OCI-LY1 (cell line): Measurements from ENCODE around the gene CTCFL.
A peak's percentile ranks its signal among the peaks of the same experiment; 100 is the strongest.
"Not testable (repeated sequence)": the region's sequence is repeated elsewhere in the genome, so short reads cannot be mapped to it uniquely, and the experiment has no call there.

Experiments
- H2AFZ ChIP-seq: fragments of 200-600 bp; sonication (generic), shearing (Covaris generic); 2 replicates; pipeline ENCODE4 v1.6.0; 2014; ENCODE audit warnings: antibody characterized with exemption, mild to moderate bottlenecking, low read length
- H3F3A ChIP-seq: fragments of 200-600 bp; sonication (generic), shearing (Covaris generic); 2 replicates; pipeline ENCODE4 v1.6.0; 2014; ENCODE audit warnings: mild to moderate bottlenecking, antibody characterized with exemption, low read length, moderate library complexity; ENCODE audit not compliant: insufficient read depth
- H3K27ac ChIP-seq: fragments of 200-600 bp; sonication (generic); 2 replicates; pipeline ENCODE4 v1.5.1; 2014; ENCODE audit warnings: low read length, mixed run types, mild to moderate bottlenecking, low read depth; ENCODE audit not compliant: poor library complexity, severe bottlenecking
- H3K27me3 ChIP-seq: fragments of 200-600 bp; sonication (generic); 2 replicates; pipeline ENCODE4 v1.6.0; 2014; ENCODE audit warnings: antibody characterized with exemption, mild to moderate bottlenecking, low read length, moderate library complexity; ENCODE audit not compliant: insufficient read depth
- H3K36me3 ChIP-seq: fragments of 200-600 bp; sonication (generic); 2 replicates; pipeline ENCODE4 v1.6.1; 2014; ENCODE audit warnings: mild to moderate bottlenecking, antibody characterized with exemption, low read length, moderate library complexity, mixed read lengths; ENCODE audit not compliant: insufficient read depth
- H3K4me1 ChIP-seq: fragments of 200-600 bp; sonication (generic); 2 replicates; pipeline ENCODE4 v1.5.1; 2014; ENCODE audit warnings: mild to moderate bottlenecking, low read length, moderate library complexity; ENCODE audit not compliant: insufficient read depth, severe bottlenecking
- H3K4me2 ChIP-seq: fragments of 200-600 bp; sonication (generic), shearing (Covaris generic); 2 replicates; pipeline ENCODE4 v1.6.1; 2014; ENCODE audit warnings: low read length
- H3K4me3 ChIP-seq: fragments of 200-600 bp; sonication (generic); 2 replicates; pipeline ENCODE4 v1.5.1; 2014; ENCODE audit warnings: low read length, low read depth, mild to moderate bottlenecking, mixed read lengths; ENCODE audit not compliant: poor library complexity, severe bottlenecking
- H3K79me2 ChIP-seq: fragments of 200-600 bp; shearing (Covaris generic); 2 replicates; pipeline ENCODE4 v1.6.1; 2016; ENCODE audit warnings: mixed run types, low read length, mixed read lengths; ENCODE audit not compliant: insufficient read depth
- H3K9ac ChIP-seq: fragments of 200-600 bp; sonication (generic), shearing (Covaris generic); 2 replicates; pipeline ENCODE4 v1.6.1; 2014; ENCODE audit warnings: mild to moderate bottlenecking, low read length, mixed read lengths
- H3K9me2 ChIP-seq: fragments of 200-600 bp; sonication (generic), shearing (Covaris generic); 2 replicates; pipeline ENCODE4 v1.6.1; 2014; ENCODE audit warnings: low read depth, mild to moderate bottlenecking, low read length, mixed read lengths
- H3K9me3 ChIP-seq: fragments of 200-600 bp; shearing (Covaris generic); 2 replicates; pipeline ENCODE4 v1.6.1; 2014; ENCODE audit warnings: low read length, mixed read lengths
- H4K20me1 ChIP-seq: fragments of 200-600 bp; sonication (generic), shearing (Covaris generic); 2 replicates; pipeline ENCODE4 v1.6.0; 2016; ENCODE audit warnings: mild to moderate bottlenecking, low read length; ENCODE audit not compliant: insufficient read depth
- CTCF ChIP-seq: fragments of 200-600 bp; sonication (generic), shearing (Covaris generic); IDR thresholded peaks from 2 replicates; pipeline ENCODE4 v1.5.1; 2017; ENCODE audit warnings: mild to moderate bottlenecking, antibody characterized with exemption, low read length, moderate library complexity, mixed read lengths
- EZH2 ChIP-seq: fragments of 200-600 bp; sonication (generic), shearing (Covaris generic); IDR thresholded peaks from 2 replicates; pipeline ENCODE4 v1.8.0; 2017; ENCODE audit warnings: borderline replicate concordance, mixed run types, mild to moderate bottlenecking, antibody characterized with exemption, low read length, moderate library complexity, mixed read lengths

CTCFL gene

GRCh38 chr20:57493091-57493615 lies 31.8 kb downstream of the CTCFL start:
- H3K9me2 ChIP-seq, result no peaks in the 10 kb centered on the region
- H3K4me3 ChIP-seq, result peak overlapping the region; percentile 63
- H3K79me2 ChIP-seq, result no peaks in the 10 kb centered on the region
- peaks cover 5% of the 10 kb centered on the region; the same call in 1 of the 2 replicates for H3F3A ChIP-seq
- H4K20me1 ChIP-seq, result no peaks in the 10 kb centered on the region
- H3K9me3 ChIP-seq, result no peaks in the 10 kb centered on the region
- peak overlapping the region; percentile 98 for H3K27ac ChIP-seq
- H3K9ac ChIP-seq, result peak overlapping the region; percentile 67
- H3K4me2 ChIP-seq, result peak overlapping the region; percentile 69
- H3K36me3 ChIP-seq, result peaks cover 10% of the 10 kb centered on the region
- peaks cover 48% of the 10 kb centered on the region for H3K4me1 ChIP-seq
- H3K27me3 ChIP-seq, result no peaks in the 10 kb centered on the region
- TF ChIP-seq CTCF, result no peak
- TF ChIP-seq EZH2, result no peak
- no peak overlapping the region for H2AFZ ChIP-seq

DNA sequence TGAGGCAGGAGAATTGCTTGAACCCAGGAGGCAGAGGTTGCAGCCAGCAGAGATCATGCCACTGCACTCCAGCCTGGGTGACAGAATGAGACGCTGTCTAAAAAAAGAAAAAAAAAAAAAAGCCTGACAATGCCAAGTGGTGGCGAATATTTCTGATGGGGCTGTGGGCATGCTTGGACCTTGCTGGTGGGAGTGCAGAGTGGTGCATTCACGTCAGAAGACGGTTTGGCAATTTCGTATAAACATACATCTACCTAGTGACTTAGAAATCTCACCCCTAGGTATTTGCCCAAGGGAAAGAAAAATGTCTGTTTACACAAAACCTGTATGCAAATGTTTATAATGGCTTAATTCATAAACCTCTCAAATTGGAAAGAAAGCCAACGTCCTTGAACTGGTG lies 33.6 kb downstream of the CTCFL start:
- TF ChIP-seq CTCF (no peak), EZH2 (no peak)
- Histone ChIP-seq H3K27me3 (no peaks in the 10 kb centered on the region), H3K36me3 (peaks cover 16% of the 10 kb centered on the region), H3K79me2 (no peaks in the 10 kb centered on the region), H3K9ac (no peak overlapping the region; the same call in 1 of the 2 replicates), H4K20me1 (no peaks in the 10 kb centered on the region), H3K4me1 (peaks cover 46% of the 10 kb centered on the region), H3F3A (peaks cover 5% of the 10 kb centered on the region; the same call in 1 of the 2 replicates), H3K27ac (peak overlapping the region; percentile 98), H3K4me2 (peak overlapping the region; percentile 69), H3K9me3 (no peaks in the 10 kb centered on the region), H3K4me3 (peak overlapping the region; percentile 63), H3K9me2 (no peaks in the 10 kb centered on the region), H2AFZ (no peak overlapping the region)

- H3K9me3 ChIP-seq, H4K20me1 ChIP-seq, H3K4me3 ChIP-seq, H3K79me2 ChIP-seq, H3K27ac ChIP-seq, H3K9me2 ChIP-seq, H3K27me3 ChIP-seq, H3F3A ChIP-seq, H3K4me2 ChIP-seq, H2AFZ ChIP-seq, H3K9ac ChIP-seq: not testable (repeated sequence)
- Histone ChIP-seq H3K36me3 (peaks cover 41% of the 10 kb centered on the region), H3K4me1 (peaks cover 34% of the 10 kb centered on the region)
These were observed 36.7 kb downstream of the CTCFL start for GRCh38 chr20:57488277-57488676.

DNA sequence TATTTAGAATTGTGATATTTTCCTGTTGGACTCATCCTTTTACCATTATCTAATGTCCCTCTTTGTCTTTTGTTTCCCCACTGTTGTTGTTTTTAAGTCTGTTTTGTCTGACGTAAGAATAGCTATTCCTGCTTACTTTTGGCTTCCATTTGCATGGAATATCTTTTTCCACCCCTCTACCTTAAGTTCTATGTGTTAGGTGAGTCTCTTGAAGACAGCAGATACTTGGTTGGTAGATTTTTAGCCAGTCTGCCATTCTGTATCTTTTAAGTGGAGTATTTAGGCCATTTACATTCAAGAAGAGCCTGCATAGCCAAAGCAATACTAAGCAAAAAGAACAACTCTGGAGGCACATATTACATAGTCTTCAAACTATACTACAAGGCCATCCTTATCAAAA lies 39.2 kb downstream of the CTCFL start:
- Histone ChIP-seq H3F3A (no peaks in the 10 kb centered on the region; the same call in 1 of the 2 replicates), H3K9me3 (no peaks in the 10 kb centered on the region; the same call in 1 of the 2 replicates), H3K4me2 (no peak overlapping the region), H2AFZ (no peak overlapping the region), H4K20me1 (no peaks in the 10 kb centered on the region), H3K4me3 (no peak overlapping the region), H3K79me2 (no peaks in the 10 kb centered on the region), H3K9me2 (no peaks in the 10 kb centered on the region), H3K27me3 (no peaks in the 10 kb centered on the region), H3K27ac (no peak overlapping the region), H3K36me3 (peaks cover 41% of the 10 kb centered on the region), H3K9ac (no peak overlapping the region), H3K4me1 (peaks cover 38% of the 10 kb centered on the region)
- TF ChIP-seq EZH2, result no peak
- no peak for TF ChIP-seq CTCF
